ENCODE measurements around the gene NEK7. TPM values are rescaled to one million over a fixed set of nuclear protein-coding genes. Genes with fewer than 3 reads are reported as not detected.
A peak's percentile ranks its signal among the peaks of the same experiment; 100 is the strongest.

The NEK7 gene
- total and polyA plus RNA-seq, 2 experiments from 2014 or later: 25.6 to 86.9 TPM

GRCh38 chr1:198153103-198153502 is 3.7 kb upstream of the NEK7 start:
- no peaks in the 10 kb centered on the region for H4K20me1 ChIP-seq (ENCODE audit: insufficient read depth, poor library complexity, severe bottlenecking)
- H3K9me3 ChIP-seq (ENCODE audit: low read depth): no peaks in the 10 kb centered on the region
- no peak overlapping the region for H3K27ac ChIP-seq
- H3K27me3 ChIP-seq: no peaks in the 10 kb centered on the region
- no peak overlapping the region for H2AFZ ChIP-seq
- H3K4me3 ChIP-seq: no peak overlapping the region
- H3K79me2 ChIP-seq: peaks cover 5% of the 10 kb centered on the region
- H3K4me1 ChIP-seq (ENCODE audit: insufficient read depth): no peaks in the 10 kb centered on the region
- TF ChIP-seq EZH2phosphoT487 (IDR thresholded peaks at IDR 0.05; ENCODE audit: low read depth, severe bottlenecking, unreplicated experiment): no peak
- no peak for TF ChIP-seq CTCF (IDR thresholded peaks at IDR 0.05; ENCODE audit: poor library complexity)
- no peak for TF ChIP-seq EZH2 (IDR thresholded peaks at IDR 0.05; ENCODE audit: borderline replicate concordance)
- no peak for DNase-seq (ENCODE audit: low spot score)
- H3K9me2 ChIP-seq (replicated peaks; ENCODE audit: insufficient read depth): no peaks in the 10 kb centered on the region
- no peaks in the 10 kb centered on the region for H3K36me3 ChIP-seq (replicated peaks; ENCODE audit: insufficient read depth, low read depth)
- no peak overlapping the region for H3K4me2 ChIP-seq

- Histone ChIP-seq H3K27ac (no peak overlapping the region), H3K9me3 (ENCODE audit: low read depth) (no peaks in the 10 kb centered on the region), H3K4me3 (no peak overlapping the region), H3K4me1 (ENCODE audit: insufficient read depth) (no peaks in the 10 kb centered on the region), H3K27me3 (no peaks in the 10 kb centered on the region), H4K20me1 (ENCODE audit: insufficient read depth, poor library complexity, severe bottlenecking) (no peaks in the 10 kb centered on the region), H3K36me3 (replicated peaks; ENCODE audit: insufficient read depth, low read depth) (no peaks in the 10 kb centered on the region), H3K4me2 (no peak overlapping the region), H3K9me2 (replicated peaks; ENCODE audit: insufficient read depth) (no peaks in the 10 kb centered on the region), H2AFZ (no peak overlapping the region), H3K79me2 (peaks cover 8% of the 10 kb centered on the region)
- no peak for DNase-seq (ENCODE audit: low spot score)
- no peak for TF ChIP-seq EZH2 (IDR thresholded peaks at IDR 0.05; ENCODE audit: borderline replicate concordance)
- no peak for TF ChIP-seq EZH2phosphoT487 (IDR thresholded peaks at IDR 0.05; ENCODE audit: low read depth, severe bottlenecking, unreplicated experiment)
- WGBS (ENCODE audit: low lambda C conversion rate, missing lambda C conversion rate): 92% methylated on average over 1 of the region's 1 CpG
Observed at GRCh38 chr1:198153804-198154203, 3.0 kb upstream of the NEK7 start.

- Histone ChIP-seq H3K4me3 (no peak overlapping the region), H4K20me1 (ENCODE audit: insufficient read depth, poor library complexity, severe bottlenecking) (no peaks in the 10 kb centered on the region), H3K4me2 (no peak overlapping the region), H3K9me2 (replicated peaks; ENCODE audit: insufficient read depth) (no peaks in the 10 kb centered on the region), H3K27ac (no peak overlapping the region), H3K4me1 (ENCODE audit: insufficient read depth) (peaks cover 8% of the 10 kb centered on the region), H2AFZ (no peak overlapping the region), H3K79me2 (peaks cover 18% of the 10 kb centered on the region), H3K36me3 (replicated peaks; ENCODE audit: insufficient read depth, low read depth) (no peaks in the 10 kb centered on the region), H3K27me3 (no peaks in the 10 kb centered on the region), H3K9me3 (ENCODE audit: low read depth) (no peaks in the 10 kb centered on the region)
- no peak for DNase-seq (ENCODE audit: low spot score)
- TF ChIP-seq EZH2phosphoT487 (IDR thresholded peaks at IDR 0.05; ENCODE audit: low read depth, severe bottlenecking, unreplicated experiment): no peak
- WGBS (ENCODE audit: low lambda C conversion rate, missing lambda C conversion rate): 89% methylated on average over 5 of the region's 5 CpGs
Observed at GRCh38 chr1:198155253-198155652, 1.5 kb upstream of the NEK7 start.

DNA sequence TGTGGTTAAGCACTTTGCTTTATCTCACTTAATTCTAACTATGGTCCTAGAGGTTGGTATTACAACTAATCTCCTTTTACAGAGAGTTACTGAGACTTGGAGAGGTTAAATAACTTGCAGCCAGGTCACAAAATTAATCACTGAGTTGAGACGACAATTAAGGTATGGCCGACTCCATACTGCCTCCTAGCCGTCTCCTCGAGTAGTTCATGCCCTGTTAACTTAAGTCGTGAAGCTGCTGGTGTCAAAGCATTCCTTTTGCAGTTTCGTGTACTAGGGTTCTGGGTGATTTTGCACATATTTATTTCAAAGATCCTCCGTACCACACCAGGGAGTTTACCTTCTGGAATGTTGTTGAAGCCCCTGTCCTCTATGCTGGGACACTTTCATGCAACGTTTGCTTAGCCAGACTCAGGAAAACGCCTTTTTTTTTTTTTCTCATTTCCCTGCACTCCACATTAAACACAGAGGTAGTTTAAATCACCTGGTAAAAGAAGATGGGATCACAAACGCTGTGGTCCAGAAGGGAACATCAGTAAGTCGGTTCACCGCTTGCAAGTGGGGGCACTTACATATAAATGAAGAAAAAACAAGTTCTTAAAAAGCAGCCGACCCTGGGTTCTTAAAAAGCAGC is 570 bp upstream of the NEK7 start:
- Histone ChIP-seq H3K27ac (peak overlapping the region; percentile 99), H3K9me2 (replicated peaks; ENCODE audit: insufficient read depth) (no peaks in the 10 kb centered on the region), H3K36me3 (replicated peaks; ENCODE audit: insufficient read depth, low read depth) (no peaks in the 10 kb centered on the region), H2AFZ (peak overlapping the region; percentile 95), H3K4me3 (peak overlapping the region; percentile 43), H3K27me3 (no peaks in the 10 kb centered on the region), H3K79me2 (peaks cover 27% of the 10 kb centered on the region), H3K9me3 (ENCODE audit: low read depth) (no peaks in the 10 kb centered on the region), H4K20me1 (ENCODE audit: insufficient read depth, poor library complexity, severe bottlenecking) (no peaks in the 10 kb centered on the region), H3K4me1 (ENCODE audit: insufficient read depth) (peaks cover 16% of the 10 kb centered on the region), H3K4me2 (peak overlapping the region; percentile 78)
- peak; percentile 72 for TF ChIP-seq CTCF (IDR thresholded peaks at IDR 0.05; ENCODE audit: poor library complexity)
- TF ChIP-seq EZH2phosphoT487 (IDR thresholded peaks at IDR 0.05; ENCODE audit: low read depth, severe bottlenecking, unreplicated experiment): no peak
- DNase-seq (ENCODE audit: low spot score): peak; percentile 84
- 2% methylated on average over 13 of the region's 13 CpGs for WGBS (ENCODE audit: low lambda C conversion rate, missing lambda C conversion rate)
